GM21737 (cell line): ENCODE data around the gene SLC23A2.
"Not testable (repeated sequence)": the region's sequence is repeated elsewhere in the genome, so short reads cannot be mapped to it uniquely, and the experiment has no call there.

Experiments used
- ATAC-seq: cut with Tn5 transposase; IDR thresholded peaks from one replicate; pipeline ENCODE4 v1.9.1; 2021; ENCODE audit warnings: mild to moderate bottlenecking, moderate library complexity; ENCODE audit not compliant: unreplicated experiment

Gene SLC23A2

GRCh38 chr20:4881006-4881730 lies 120.1 kb downstream of the SLC23A2 start:
- ATAC-seq: no peak

- ATAC-seq: no peak
Measured at GRCh38 chr20:4880051-4880450, 121.3 kb downstream of the SLC23A2 start.

- ATAC-seq: not testable (repeated sequence)
Measured at GRCh38 chr20:4878099-4878498, 123.2 kb downstream of the SLC23A2 start.

GRCh38 chr20:4876731-4877130 lies 124.6 kb downstream of the SLC23A2 start:
- no peak for ATAC-seq

- no peak for ATAC-seq
Measured at GRCh38 chr20:4876301-4876700, 125.0 kb downstream of the SLC23A2 start.

- ATAC-seq: no peak
Measured at GRCh38 chr20:4875578-4876067, 125.7 kb downstream of the SLC23A2 start.

- no peak for ATAC-seq
Measured at GRCh38 chr20:4873396-4873795, 127.9 kb downstream of the SLC23A2 start.

GRCh38 chr20:4871486-4871885 lies 129.8 kb downstream of the SLC23A2 start:
- ATAC-seq: no peak

- no peak for ATAC-seq
Measured at GRCh38 chr20:4870906-4871305, 130.4 kb downstream of the SLC23A2 start.

- no peak for ATAC-seq
Measured at GRCh38 chr20:4869290-4870193, 131.8 kb downstream of the SLC23A2 start.

- ATAC-seq: no peak
Measured at GRCh38 chr20:4867051-4867450, 134.3 kb downstream of the SLC23A2 start.

GRCh38 chr20:4866429-4866828 lies 134.9 kb downstream of the SLC23A2 start:
- no peak for ATAC-seq

GRCh38 chr20:4864311-4864752 lies 137.0 kb downstream of the SLC23A2 start:
- ATAC-seq: no peak

- no peak for ATAC-seq
Measured at GRCh38 chr20:4862661-4863060, 138.6 kb downstream of the SLC23A2 start.

GRCh38 chr20:4861961-4862360 lies 139.3 kb downstream of the SLC23A2 start:
- no peak for ATAC-seq

GRCh38 chr20:4858000-4858399 lies 143.3 kb downstream of the SLC23A2 start:
- ATAC-seq: no peak

GRCh38 chr20:4856022-4856755 lies 145.1 kb downstream of the SLC23A2 start:
- no peak for ATAC-seq

GRCh38 chr20:4855555-4855954 lies 145.8 kb downstream of the SLC23A2 start:
- ATAC-seq: no peak

GRCh38 chr20:4855097-4855496 lies 146.2 kb downstream of the SLC23A2 start:
- no peak for ATAC-seq

- ATAC-seq: no peak
Measured at GRCh38 chr20:4854561-4854901, 146.8 kb downstream of the SLC23A2 start.
